GM12891 (cell line): ENCODE data around the gene NPIPA2.
"Not testable (repeated sequence)": the region's sequence is repeated elsewhere in the genome, so short reads cannot be mapped to it uniquely, and the experiment has no call there.

Experiments
- POLR2A ChIP-seq: IDR thresholded peaks from 2 replicates; pipeline ENCODE4 v1.6.1; 2011; ENCODE audit warnings: low read depth, low read length, control low read depth
- TAF1 ChIP-seq: IDR thresholded peaks from 2 replicates; pipeline ENCODE4 v1.6.1; 2011; ENCODE audit warnings: low read depth, low read length, control low read depth

- TF ChIP-seq TAF1, POLR2A: not testable (repeated sequence)
Measured at GRCh38 chr16:14790320-14790956, 48.1 kb downstream of the NPIPA2 start.
